KMS-11 (cell line): ENCODE data around the gene FNDC3B.
"Not testable (repeated sequence)": the region's sequence is repeated elsewhere in the genome, so short reads cannot be mapped to it uniquely, and the experiment has no call there.

Experiments used
- H2AFZ ChIP-seq: fragments of 200-600 bp; sonication (generic); 2 replicates; pipeline ENCODE4 v1.6.1; 2016; ENCODE audit warnings: antibody characterized with exemption, mixed run types, low read depth
- H3K27ac ChIP-seq: fragments of 200-600 bp; sonication (generic); 2 replicates; pipeline ENCODE4 v1.6.1; 2016; ENCODE audit warnings: mild to moderate bottlenecking, mixed run types
- H3K27me3 ChIP-seq: fragments of 200-600 bp; sonication (generic); 2 replicates; pipeline ENCODE4 v1.6.1; 2017; ENCODE audit warnings: mild to moderate bottlenecking, low read depth, mixed run types, moderate library complexity; ENCODE audit not compliant: insufficient read depth
- H3K36me3 ChIP-seq: fragments of 200-600 bp; sonication (generic); 2 replicates; pipeline ENCODE4 v1.6.1; 2017; ENCODE audit warnings: mild to moderate bottlenecking, mixed run types; ENCODE audit not compliant: insufficient read depth
- H3K4me1 ChIP-seq: fragments of 200-600 bp; sonication (generic); 2 replicates; pipeline ENCODE4 v1.6.1; 2016; ENCODE audit warnings: mild to moderate bottlenecking, low read depth, mixed run types; ENCODE audit not compliant: poor library complexity, severe bottlenecking
- H3K4me2 ChIP-seq: fragments of 200-600 bp; sonication (generic); 2 replicates; pipeline ENCODE4 v1.7.0; 2016; ENCODE audit warnings: mild to moderate bottlenecking, mixed run types
- H3K4me3 ChIP-seq: fragments of 200-600 bp; sonication (generic); IDR thresholded peaks from 2 replicates; pipeline ENCODE4 v1.6.1; 2017; ENCODE audit warnings: low read depth, low read length, mixed read lengths; ENCODE audit not compliant: insufficient read depth
- H3K79me2 ChIP-seq: fragments of 200-600 bp; sonication (generic); 2 replicates; pipeline ENCODE4 v1.6.1; 2016; ENCODE audit warnings: low read depth, mixed run types; ENCODE audit not compliant: insufficient read depth
- H3K9ac ChIP-seq: fragments of 200-600 bp; sonication (generic); 2 replicates; pipeline ENCODE4 v1.6.1; 2016; ENCODE audit warnings: mild to moderate bottlenecking, mixed run types
- H4K20me1 ChIP-seq: fragments of 200-600 bp; sonication (generic); 2 replicates; pipeline ENCODE4 v1.6.1; 2016; ENCODE audit warnings: mild to moderate bottlenecking, mixed run types; ENCODE audit not compliant: insufficient read depth
- TF ChIP-seq, protein P1 (sequence below): fragments of 200-600 bp; sonication (generic); conservative IDR thresholded peaks from 2 replicates; pipeline ENCODE4 v1.6.1; 2017; ENCODE audit warnings: low read depth, mild to moderate bottlenecking, antibody characterized with exemption, low read length, moderate library complexity, mixed read lengths

The FNDC3B gene

DNA sequence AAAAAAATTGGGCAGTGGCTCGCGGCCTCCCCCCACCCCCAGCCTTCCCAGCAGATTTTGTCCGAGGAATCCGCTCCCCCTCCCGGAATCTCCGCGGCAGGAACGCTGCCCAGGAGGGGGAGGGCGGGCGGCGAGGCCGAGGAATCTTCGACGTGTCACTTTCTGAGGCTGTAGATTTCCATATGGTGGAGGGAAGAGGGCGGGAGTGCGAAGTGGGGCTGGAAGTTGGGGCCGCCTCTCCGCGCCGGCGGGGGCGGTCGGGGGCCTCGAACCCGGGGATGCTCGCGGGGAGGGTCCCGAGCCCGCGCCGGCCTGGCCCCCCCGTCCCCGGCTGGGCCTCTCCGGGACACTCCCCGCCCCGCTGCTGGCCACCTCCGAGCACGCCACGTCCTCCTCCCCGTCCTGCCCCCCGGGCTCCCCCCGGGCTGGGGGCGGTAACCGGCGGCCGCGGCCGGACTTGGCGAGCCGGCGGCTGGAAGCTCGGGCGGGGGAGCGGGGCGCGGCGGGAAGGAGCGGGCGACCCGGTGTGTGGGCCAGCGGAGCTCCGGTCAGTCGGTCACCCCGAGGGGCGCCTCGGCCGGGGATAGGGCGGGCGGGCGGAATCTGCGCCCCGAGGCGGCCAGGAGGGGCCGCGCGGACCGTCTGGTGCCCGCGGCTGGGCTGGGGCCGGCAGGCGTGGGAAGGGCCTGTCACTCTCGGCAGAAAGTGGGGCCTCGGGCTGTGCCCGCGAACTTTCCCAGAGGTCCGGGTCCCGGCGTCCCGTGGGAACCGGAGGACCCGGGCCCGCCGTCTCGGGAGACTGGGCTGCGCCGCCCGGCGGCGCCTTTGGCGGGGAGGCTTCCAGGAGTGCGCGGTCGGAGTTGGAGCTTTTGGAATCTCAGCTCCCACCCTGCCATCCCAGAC is 951 bp downstream of the FNDC3B start:
- Histone ChIP-seq H3K27ac (peak overlapping the region; percentile 78), H3K36me3 (no peaks in the 10 kb centered on the region), H3K27me3 (no peaks in the 10 kb centered on the region), H4K20me1 (peaks cover 30% of the 10 kb centered on the region), H3K4me3 (peak overlapping the region; percentile 54), H3K4me2 (peak overlapping the region; percentile 83), H2AFZ (peak overlapping the region; percentile 58), H3K4me1 (peaks cover 78% of the 10 kb centered on the region), H3K9ac (peak overlapping the region; percentile 97), H3K79me2 (peaks cover 69% of the 10 kb centered on the region)
- TF ChIP-seq, protein P1, sequence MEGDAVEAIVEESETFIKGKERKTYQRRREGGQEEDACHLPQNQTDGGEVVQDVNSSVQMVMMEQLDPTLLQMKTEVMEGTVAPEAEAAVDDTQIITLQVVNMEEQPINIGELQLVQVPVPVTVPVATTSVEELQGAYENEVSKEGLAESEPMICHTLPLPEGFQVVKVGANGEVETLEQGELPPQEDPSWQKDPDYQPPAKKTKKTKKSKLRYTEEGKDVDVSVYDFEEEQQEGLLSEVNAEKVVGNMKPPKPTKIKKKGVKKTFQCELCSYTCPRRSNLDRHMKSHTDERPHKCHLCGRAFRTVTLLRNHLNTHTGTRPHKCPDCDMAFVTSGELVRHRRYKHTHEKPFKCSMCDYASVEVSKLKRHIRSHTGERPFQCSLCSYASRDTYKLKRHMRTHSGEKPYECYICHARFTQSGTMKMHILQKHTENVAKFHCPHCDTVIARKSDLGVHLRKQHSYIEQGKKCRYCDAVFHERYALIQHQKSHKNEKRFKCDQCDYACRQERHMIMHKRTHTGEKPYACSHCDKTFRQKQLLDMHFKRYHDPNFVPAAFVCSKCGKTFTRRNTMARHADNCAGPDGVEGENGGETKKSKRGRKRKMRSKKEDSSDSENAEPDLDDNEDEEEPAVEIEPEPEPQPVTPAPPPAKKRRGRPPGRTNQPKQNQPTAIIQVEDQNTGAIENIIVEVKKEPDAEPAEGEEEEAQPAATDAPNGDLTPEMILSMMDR: no peak

DNA sequence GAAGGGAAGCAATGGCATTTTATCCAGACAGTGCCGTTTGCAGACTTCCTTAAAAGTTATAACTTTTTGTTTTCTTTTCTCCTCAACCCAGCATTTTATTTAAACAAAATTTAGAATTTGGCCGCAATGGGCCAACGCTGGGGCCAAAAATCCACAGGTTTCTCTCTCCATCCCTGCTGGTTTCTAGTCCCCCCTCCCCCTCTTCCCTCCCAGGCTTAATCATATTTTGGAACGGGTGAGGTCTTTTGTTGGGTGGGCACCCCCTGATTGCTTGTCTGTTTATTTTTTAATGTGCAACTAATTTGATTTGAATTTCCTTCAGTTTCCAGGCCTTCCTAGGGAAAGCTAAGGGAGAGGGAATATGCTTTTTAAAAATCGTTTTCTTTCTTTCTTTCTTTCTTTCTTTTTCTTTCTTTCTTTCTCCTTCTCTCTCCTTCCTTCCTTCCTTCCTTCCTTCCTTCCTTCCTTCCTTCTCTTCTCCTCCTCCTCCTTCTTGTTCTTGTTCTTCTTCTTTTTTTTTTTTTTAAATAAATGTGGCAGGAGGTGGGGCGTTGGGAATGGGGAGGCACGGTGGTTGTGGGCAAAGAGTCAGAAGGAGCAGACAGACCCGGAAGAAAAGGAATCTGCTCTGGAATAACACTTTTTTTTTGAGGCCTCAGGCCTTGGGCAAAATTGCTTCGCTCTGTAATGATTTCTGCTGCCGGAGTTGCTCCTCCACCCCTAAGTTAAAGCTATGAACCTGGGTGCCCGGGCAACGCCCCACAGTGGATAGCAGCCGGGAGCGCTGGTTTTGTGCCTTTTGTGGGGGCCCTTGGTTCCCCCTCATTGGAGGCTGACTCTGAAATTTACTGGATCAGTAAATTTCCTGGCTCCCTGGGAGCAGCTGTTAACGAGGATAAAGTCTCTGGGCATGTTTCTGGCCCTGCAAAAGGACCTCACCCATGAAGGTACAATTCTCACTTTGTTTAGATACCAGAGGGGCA is 1.9 kb downstream of the FNDC3B start:
- H3K27me3 ChIP-seq: no peaks in the 10 kb centered on the region
- peak overlapping the region; percentile 78; the same call in 1 of the 2 replicates for H3K27ac ChIP-seq
- peak overlapping the region; percentile 31 for H3K4me3 ChIP-seq
- peaks cover 78% of the 10 kb centered on the region for H3K4me1 ChIP-seq
- TF ChIP-seq, protein P1: no peak
- peaks cover 38% of the 10 kb centered on the region for H4K20me1 ChIP-seq
- H2AFZ ChIP-seq: no peak overlapping the region
- H3K79me2 ChIP-seq: peaks cover 79% of the 10 kb centered on the region
- H3K9ac ChIP-seq: peak overlapping the region; percentile 97
- H3K36me3 ChIP-seq: no peaks in the 10 kb centered on the region
- H3K4me2 ChIP-seq: peak overlapping the region; percentile 83

GRCh38 chr3:172042136-172042662 is 2.8 kb downstream of the FNDC3B start:
- Histone ChIP-seq H3K9ac (no peak overlapping the region; the same call in 1 of the 2 replicates), H3K27ac (no peak overlapping the region), H4K20me1 (peaks cover 47% of the 10 kb centered on the region), H3K79me2 (peaks cover 88% of the 10 kb centered on the region), H3K36me3 (no peaks in the 10 kb centered on the region), H3K4me1 (peaks cover 78% of the 10 kb centered on the region), H3K4me3 (no peak overlapping the region), H3K4me2 (peak overlapping the region; percentile 83), H3K27me3 (no peaks in the 10 kb centered on the region), H2AFZ (no peak overlapping the region)
- TF ChIP-seq, protein P1: no peak

- H3K4me2 ChIP-seq: peak overlapping the region; percentile 83
- H3K27ac ChIP-seq, H3K9ac ChIP-seq, H3K4me3 ChIP-seq, H2AFZ ChIP-seq, H3K36me3 ChIP-seq, H3K27me3 ChIP-seq: not testable (repeated sequence)
- H4K20me1 ChIP-seq: peaks cover 52% of the 10 kb centered on the region
- peaks cover 93% of the 10 kb centered on the region for H3K79me2 ChIP-seq
- peaks cover 75% of the 10 kb centered on the region for H3K4me1 ChIP-seq
Observed at GRCh38 chr3:172042663-172043179, 3.3 kb downstream of the FNDC3B start.
